ENCODE measurements around the gene ZFP36.

The ZFP36 gene

GRCh38 chr19:39406656-39407409 is at the start of gene ZFP36:
ZFP36 (plus strand) TSS chr19:39406847; CDS start chr19:39406905, 58 bp downstream.
- no peak for TF ChIP-seq CTCF (IDR thresholded peaks at IDR 0.05; ENCODE audit: borderline replicate concordance, control extremely low read depth, extremely low read depth, insufficient read depth, missing control alignments)

GRCh38 chr19:39359026-39359425 is 47.6 kb upstream of the ZFP36 start:
- DNase-seq (ENCODE audit: low spot score): no peak
- TF ChIP-seq CTCF (IDR thresholded peaks at IDR 0.05; ENCODE audit: borderline replicate concordance, control extremely low read depth, extremely low read depth, insufficient read depth, missing control alignments): no peak
- in situ Hi-C loops (cut with MboI; ENCODE audit: low sequenced_read_pairs, unreplicated experiment): no loop called here

More at GRCh38 chr19:39406656-39407409, at the start of gene ZFP36:
- DNase-seq (ENCODE audit: low spot score): peak; percentile 86
- in situ Hi-C loops (cut with MboI; ENCODE audit: low sequenced_read_pairs, unreplicated experiment): no loop called here

DNA sequence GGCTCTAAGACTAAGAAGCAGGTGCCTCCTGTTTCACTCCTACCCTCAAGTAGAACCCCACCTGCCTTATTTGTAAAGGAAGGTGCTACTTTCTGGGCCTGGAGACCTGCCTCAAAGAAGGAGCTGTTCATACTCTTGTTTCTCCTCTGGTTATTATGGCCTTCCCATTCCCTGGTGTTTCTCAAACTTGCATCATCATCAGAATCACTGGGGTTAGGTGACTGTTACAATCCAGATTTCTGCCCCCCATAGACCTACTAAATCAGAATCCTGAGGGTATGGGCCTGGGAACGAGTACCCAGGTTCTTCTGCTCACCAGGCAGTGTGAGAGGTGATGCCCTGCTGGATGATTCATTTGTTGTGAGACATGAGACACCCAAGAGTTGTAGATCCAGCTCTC is 46.0 kb upstream of the ZFP36 start:
- no peak for DNase-seq (ENCODE audit: low spot score)
- in situ Hi-C loops (cut with MboI; ENCODE audit: low sequenced_read_pairs, unreplicated experiment): no loop called here
- TF ChIP-seq CTCF (IDR thresholded peaks at IDR 0.05; ENCODE audit: borderline replicate concordance, control extremely low read depth, extremely low read depth, insufficient read depth, missing control alignments): no peak

GRCh38 chr19:39362682-39363657 is 43.7 kb upstream of the ZFP36 start:
- in situ Hi-C loops (cut with MboI; ENCODE audit: low sequenced_read_pairs, unreplicated experiment): no loop called here
- no peak for DNase-seq (ENCODE audit: low spot score)

GRCh38 chr19:39363901-39364457 is 42.7 kb upstream of the ZFP36 start:
- DNase-seq (ENCODE audit: low spot score): no peak
- in situ Hi-C loops (cut with MboI; ENCODE audit: low sequenced_read_pairs, unreplicated experiment): no loop called here
- TF ChIP-seq CTCF (IDR thresholded peaks at IDR 0.05; ENCODE audit: borderline replicate concordance, control extremely low read depth, extremely low read depth, insufficient read depth, missing control alignments): no peak

More at GRCh38 chr19:39362682-39363657, 43.7 kb upstream of the ZFP36 start:
- no peak for TF ChIP-seq CTCF (IDR thresholded peaks at IDR 0.05; ENCODE audit: borderline replicate concordance, control extremely low read depth, extremely low read depth, insufficient read depth, missing control alignments)

DNA sequence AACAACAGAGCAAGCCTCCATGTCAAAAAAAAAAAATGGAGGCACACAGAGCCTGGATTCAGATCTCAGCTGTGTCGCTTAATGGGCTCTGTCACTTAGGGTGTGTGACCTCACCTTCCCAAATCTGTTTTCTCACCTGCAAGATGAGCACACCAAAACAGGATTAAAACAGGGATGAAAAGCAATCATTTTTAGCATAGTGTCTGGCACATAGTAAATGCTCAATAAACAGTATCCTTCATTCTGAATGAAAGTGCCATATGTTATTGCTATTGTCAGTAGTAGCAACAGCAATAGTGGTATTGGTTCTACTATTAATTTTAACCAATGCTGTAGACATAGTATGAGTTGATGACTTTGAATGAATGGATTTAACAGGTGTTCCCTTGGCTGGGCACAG is 41.1 kb upstream of the ZFP36 start:
- TF ChIP-seq CTCF (IDR thresholded peaks at IDR 0.05; ENCODE audit: borderline replicate concordance, control extremely low read depth, extremely low read depth, insufficient read depth, missing control alignments): no peak
- no peak for DNase-seq (ENCODE audit: low spot score)
- in situ Hi-C loops (cut with MboI; ENCODE audit: low sequenced_read_pairs, unreplicated experiment): no loop called here

Measured in GM13976 (cell line).